Measurements from ENCODE around the gene VGLL4. TPM values are rescaled to one million over a fixed set of nuclear protein-coding genes. Genes with fewer than 3 reads are reported as not detected.

VGLL4 gene
- total RNA-seq, 1 experiment from 2014 or later = 66.0 TPM

DNA sequence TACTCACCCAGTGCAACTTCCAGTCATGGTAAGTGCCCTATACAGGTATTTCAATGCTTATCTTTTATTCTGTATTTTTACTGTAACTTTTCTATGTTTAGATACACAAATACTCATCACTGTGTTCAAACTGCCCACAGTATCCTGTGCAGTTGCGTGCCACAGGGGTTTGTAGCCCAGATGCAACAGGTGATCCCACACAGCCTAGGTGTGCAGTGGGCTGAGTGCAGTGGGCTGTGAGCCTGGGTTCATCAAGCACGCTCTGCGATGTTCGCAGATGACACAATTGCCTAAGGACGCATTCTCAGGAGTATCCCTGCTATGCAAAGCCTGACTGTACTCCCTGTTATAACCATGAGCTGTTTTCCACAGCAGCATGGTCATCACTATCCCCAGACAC is 36.2 kb upstream of the VGLL4 start:
- ATAC-seq (no peak), DNase-seq (ENCODE audit: low read depth, low spot score) (no peak)
- intact Hi-C loops (cut with micrococcal nuclease; ENCODE audit: unreplicated experiment) (no loop called here), in situ Hi-C loops (cut with HindIII; ENCODE audit: low pct_unique_long_range_greater_than_20kb, low sequenced_read_pairs) (no loop called here)
- no TSS peak for BruUV-seq (replicated peaks)
- Histone ChIP-seq H3K36me3 (ENCODE audit: control insufficient read depth, insufficient read depth, low read length) (no peaks in the 10 kb centered on the region), H3K27ac (ENCODE audit: low read length) (no peak overlapping the region), H3K9me3 (ENCODE audit: control insufficient read depth, insufficient read depth, low read depth, low read length) (no peaks in the 10 kb centered on the region), H3K27me3 (ENCODE audit: control insufficient read depth, insufficient read depth, low read length) (no peaks in the 10 kb centered on the region), H3K4me3 (ENCODE audit: low read depth in 2 of 2, low read length in 2 of 2) (no peak overlapping the region), H3K4me1 (ENCODE audit: control insufficient read depth, insufficient read depth, low read length) (no peaks in the 10 kb centered on the region)
- TF ChIP-seq POLR2AphosphoS5 (IDR thresholded peaks at IDR 0.05; ENCODE audit: low read depth, low read length) (no peak), SIN3A (IDR thresholded peaks at IDR 0.05; ENCODE audit: borderline replicate concordance, insufficient read depth, low read depth, low read length) (no peak), REST (IDR thresholded peaks at IDR 0.05; ENCODE audit: insufficient read depth in 1 of 2, low read depth in 2 of 2, low read length in 1 of 2) (no peak), TCF7L2 (IDR thresholded peaks at IDR 0.05; ENCODE audit: low read depth, low read length) (no peak), CTCF (IDR thresholded peaks at IDR 0.05) (no peak)
- ChIA-PET CTCF (no interaction called here), POLR2A (interaction anchor here (0.6 kb wide), 1 partner anchor 97 kb away, joined by 3 read pairs; no protein-coding TSS in a partner anchor)

DNA sequence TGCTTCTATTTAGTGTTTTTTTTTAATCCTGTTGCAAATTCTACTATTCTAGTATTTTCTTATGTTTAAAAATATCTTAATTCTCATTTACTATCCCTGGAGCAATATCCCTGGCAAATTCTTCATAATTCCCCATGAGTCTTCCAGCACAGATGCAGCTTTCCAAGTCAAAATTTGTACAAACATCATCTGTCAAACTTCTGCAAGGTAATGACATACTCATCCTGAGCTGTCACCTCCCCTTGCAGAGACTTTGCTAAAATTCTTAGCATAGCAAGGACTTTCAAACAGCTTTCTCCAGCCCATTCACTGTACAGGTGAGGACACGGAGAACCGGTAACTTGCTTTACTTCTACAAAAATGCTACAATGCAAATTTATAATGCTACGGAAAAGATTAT is 28.6 kb upstream of the VGLL4 start:
- in situ Hi-C loops (cut with HindIII; ENCODE audit: low pct_unique_long_range_greater_than_20kb, low sequenced_read_pairs) (no loop called here), intact Hi-C loops (cut with micrococcal nuclease; ENCODE audit: unreplicated experiment) (no loop called here)
- Histone ChIP-seq H3K27ac (ENCODE audit: low read length) (no peak overlapping the region), H3K4me1 (ENCODE audit: control insufficient read depth, insufficient read depth, low read length) (no peaks in the 10 kb centered on the region), H3K4me3 (ENCODE audit: low read depth in 2 of 2, low read length in 2 of 2) (no peak overlapping the region), H3K9me3 (ENCODE audit: control insufficient read depth, insufficient read depth, low read depth, low read length) (no peaks in the 10 kb centered on the region), H3K27me3 (ENCODE audit: control insufficient read depth, insufficient read depth, low read length) (no peaks in the 10 kb centered on the region), H3K36me3 (ENCODE audit: control insufficient read depth, insufficient read depth, low read length) (no peaks in the 10 kb centered on the region)
- ChIA-PET CTCF (no interaction called here), POLR2A (no interaction called here)
- TF ChIP-seq POLR2AphosphoS5 (IDR thresholded peaks at IDR 0.05; ENCODE audit: low read depth, low read length) (no peak), CTCF (IDR thresholded peaks at IDR 0.05) (no peak), SIN3A (IDR thresholded peaks at IDR 0.05; ENCODE audit: borderline replicate concordance, insufficient read depth, low read depth, low read length) (no peak), TCF7L2 (IDR thresholded peaks at IDR 0.05; ENCODE audit: low read depth, low read length) (no peak), REST (IDR thresholded peaks at IDR 0.05; ENCODE audit: insufficient read depth in 1 of 2, low read depth in 2 of 2, low read length in 1 of 2) (no peak)
- DNase-seq (ENCODE audit: low read depth, low spot score) (no peak), ATAC-seq (no peak)
- no TSS peak for BruUV-seq (replicated peaks)
